ENCODE results near the gene OR2B3.
"Not testable (repeated sequence)": the region's sequence is repeated elsewhere in the genome, so short reads cannot be mapped to it uniquely, and the experiment has no call there.

OR2B3 gene

GRCh38 chr6:29087213-29087612, at the start of gene OR2B3:
Gene OR2B3 (minus strand): TSS chr6:29087313. CDS start chr6:29087248, 65 bp downstream.
- DNase-seq (ENCODE audit: low read depth in 2 of 2), result no peak
- TF ChIP-seq, protein P1, sequence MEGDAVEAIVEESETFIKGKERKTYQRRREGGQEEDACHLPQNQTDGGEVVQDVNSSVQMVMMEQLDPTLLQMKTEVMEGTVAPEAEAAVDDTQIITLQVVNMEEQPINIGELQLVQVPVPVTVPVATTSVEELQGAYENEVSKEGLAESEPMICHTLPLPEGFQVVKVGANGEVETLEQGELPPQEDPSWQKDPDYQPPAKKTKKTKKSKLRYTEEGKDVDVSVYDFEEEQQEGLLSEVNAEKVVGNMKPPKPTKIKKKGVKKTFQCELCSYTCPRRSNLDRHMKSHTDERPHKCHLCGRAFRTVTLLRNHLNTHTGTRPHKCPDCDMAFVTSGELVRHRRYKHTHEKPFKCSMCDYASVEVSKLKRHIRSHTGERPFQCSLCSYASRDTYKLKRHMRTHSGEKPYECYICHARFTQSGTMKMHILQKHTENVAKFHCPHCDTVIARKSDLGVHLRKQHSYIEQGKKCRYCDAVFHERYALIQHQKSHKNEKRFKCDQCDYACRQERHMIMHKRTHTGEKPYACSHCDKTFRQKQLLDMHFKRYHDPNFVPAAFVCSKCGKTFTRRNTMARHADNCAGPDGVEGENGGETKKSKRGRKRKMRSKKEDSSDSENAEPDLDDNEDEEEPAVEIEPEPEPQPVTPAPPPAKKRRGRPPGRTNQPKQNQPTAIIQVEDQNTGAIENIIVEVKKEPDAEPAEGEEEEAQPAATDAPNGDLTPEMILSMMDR (IDR thresholded peaks at IDR 0.05; ENCODE audit: low read depth, low read length), result no peak

DNA sequence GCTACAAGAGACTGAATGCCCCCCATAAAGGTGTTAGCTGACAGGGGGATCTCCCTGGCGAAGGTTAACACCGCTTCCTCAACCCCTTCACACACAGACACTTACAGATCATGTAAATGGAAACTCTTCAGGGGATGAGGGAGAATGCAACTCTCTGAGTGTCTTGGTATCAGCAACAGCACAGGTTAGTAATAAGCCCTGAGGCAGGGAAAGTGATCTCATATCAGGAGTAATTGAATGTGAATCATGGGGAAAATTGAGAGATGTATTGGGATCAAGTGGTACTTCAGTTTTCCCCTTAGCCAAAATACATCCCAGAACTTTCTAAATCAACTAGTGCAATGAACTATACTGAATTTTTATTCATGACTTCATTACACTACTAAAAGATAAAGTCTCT, 44.6 kb upstream of the OR2B3 start:
- TF ChIP-seq, protein P1 (IDR thresholded peaks at IDR 0.05; ENCODE audit: low read depth, low read length), result no peak
- no peak for DNase-seq (ENCODE audit: low read depth in 2 of 2)
- H3K4me3 ChIP-seq (replicated peaks in 1 of 2; ENCODE audit: low read depth in 2 of 2, low read length in 2 of 2), result no peak overlapping the region

More at GRCh38 chr6:29087213-29087612, at the start of gene OR2B3:
- H3K4me3 ChIP-seq (replicated peaks in 1 of 2; ENCODE audit: low read depth in 2 of 2, low read length in 2 of 2), result no peak within 1 kb of the TSS

DNA sequence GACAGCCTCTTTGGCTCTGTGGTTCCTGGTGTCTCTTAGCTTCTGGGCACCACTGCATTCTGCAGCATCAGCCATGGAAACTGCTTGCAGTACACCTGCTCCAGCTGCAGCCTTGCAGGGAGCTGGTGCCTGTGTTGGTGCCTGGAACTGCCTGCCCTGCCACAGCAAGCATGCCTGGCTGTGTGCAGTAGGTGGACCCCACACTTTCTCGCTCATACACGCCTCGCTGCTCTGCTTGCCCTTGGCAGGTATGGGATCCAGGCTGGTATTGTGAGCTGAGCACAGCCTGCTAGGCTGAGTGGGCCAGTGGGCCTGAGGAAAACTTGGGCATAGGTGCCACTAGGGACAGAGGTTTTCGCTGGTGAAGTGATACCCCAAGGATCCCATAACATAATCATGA, 43.5 kb upstream of the OR2B3 start:
- no peak overlapping the region for H3K4me3 ChIP-seq (replicated peaks in 1 of 2; ENCODE audit: low read depth in 2 of 2, low read length in 2 of 2)
- DNase-seq (ENCODE audit: low read depth in 2 of 2), result no peak
- TF ChIP-seq, protein P1 (IDR thresholded peaks at IDR 0.05; ENCODE audit: low read depth, low read length), result no peak

- DNase-seq (ENCODE audit: low read depth in 2 of 2), result no peak
- TF ChIP-seq, protein P1 (IDR thresholded peaks at IDR 0.05; ENCODE audit: low read depth, low read length), result no peak
- no peak overlapping the region for H3K4me3 ChIP-seq (replicated peaks in 1 of 2; ENCODE audit: low read depth in 2 of 2, low read length in 2 of 2)
Measured at GRCh38 chr6:29129326-29130012, 42.4 kb upstream of the OR2B3 start.

DNA sequence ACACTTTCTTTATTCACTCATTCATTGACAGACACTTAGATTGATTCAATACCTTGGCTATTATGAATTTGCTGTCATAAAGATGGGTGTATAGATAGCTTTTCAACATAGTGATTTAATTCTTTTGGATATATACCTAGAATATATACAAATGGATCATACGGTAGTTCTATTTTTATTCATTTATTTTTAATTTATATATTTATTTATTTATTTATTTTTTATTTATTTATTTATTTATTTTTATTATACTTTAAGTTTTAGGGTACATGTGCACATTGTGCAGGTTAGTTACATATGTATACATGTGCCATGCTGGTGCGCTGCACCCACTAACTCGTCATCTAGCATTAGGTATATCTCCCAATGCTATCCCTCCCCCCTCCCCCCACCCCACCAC, 27.9 kb upstream of the OR2B3 start:
- not testable (repeated sequence) for DNase-seq (ENCODE audit: low read depth in 2 of 2); H3K4me3 ChIP-seq (replicated peaks in 1 of 2; ENCODE audit: low read depth in 2 of 2, low read length in 2 of 2)

- no peak overlapping the region for H3K4me3 ChIP-seq (replicated peaks in 1 of 2; ENCODE audit: low read depth in 2 of 2, low read length in 2 of 2)
- TF ChIP-seq, protein P1 (IDR thresholded peaks at IDR 0.05; ENCODE audit: low read depth, low read length), result no peak
- no peak for DNase-seq (ENCODE audit: low read depth in 2 of 2)
Measured at GRCh38 chr6:29112135-29112534, 25.0 kb upstream of the OR2B3 start.

- DNase-seq (ENCODE audit: low read depth in 2 of 2), result peak in 1 of 2 donors; percentile 2
- TF ChIP-seq, protein P1 (IDR thresholded peaks at IDR 0.05; ENCODE audit: low read depth, low read length), result no peak
- H3K4me3 ChIP-seq (replicated peaks in 1 of 2; ENCODE audit: low read depth in 2 of 2, low read length in 2 of 2), result no peak within 1 kb of the TSS
Measured at GRCh38 chr6:29107758-29108157, 20.6 kb upstream of the OR2B3 start, which contains the start of gene OR2J3. Gene OR2J3 (plus strand): TSS chr6:29108058. CDS start chr6:29111891, 3,833 bp downstream.
